NCI-H2107 treated with DMSO at 0.1 percent for 48 hours (cell line): ENCODE measurements around the gene WIF1.

Source experiments
- DNase-seq: peaks from one replicate; lab custom pipeline; 2025; ENCODE audit not compliant: unreplicated experiment; lab: John Stamatoyannopoulos, UW

The WIF1 gene, protein sequence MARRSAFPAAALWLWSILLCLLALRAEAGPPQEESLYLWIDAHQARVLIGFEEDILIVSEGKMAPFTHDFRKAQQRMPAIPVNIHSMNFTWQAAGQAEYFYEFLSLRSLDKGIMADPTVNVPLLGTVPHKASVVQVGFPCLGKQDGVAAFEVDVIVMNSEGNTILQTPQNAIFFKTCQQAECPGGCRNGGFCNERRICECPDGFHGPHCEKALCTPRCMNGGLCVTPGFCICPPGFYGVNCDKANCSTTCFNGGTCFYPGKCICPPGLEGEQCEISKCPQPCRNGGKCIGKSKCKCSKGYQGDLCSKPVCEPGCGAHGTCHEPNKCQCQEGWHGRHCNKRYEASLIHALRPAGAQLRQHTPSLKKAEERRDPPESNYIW

DNA sequence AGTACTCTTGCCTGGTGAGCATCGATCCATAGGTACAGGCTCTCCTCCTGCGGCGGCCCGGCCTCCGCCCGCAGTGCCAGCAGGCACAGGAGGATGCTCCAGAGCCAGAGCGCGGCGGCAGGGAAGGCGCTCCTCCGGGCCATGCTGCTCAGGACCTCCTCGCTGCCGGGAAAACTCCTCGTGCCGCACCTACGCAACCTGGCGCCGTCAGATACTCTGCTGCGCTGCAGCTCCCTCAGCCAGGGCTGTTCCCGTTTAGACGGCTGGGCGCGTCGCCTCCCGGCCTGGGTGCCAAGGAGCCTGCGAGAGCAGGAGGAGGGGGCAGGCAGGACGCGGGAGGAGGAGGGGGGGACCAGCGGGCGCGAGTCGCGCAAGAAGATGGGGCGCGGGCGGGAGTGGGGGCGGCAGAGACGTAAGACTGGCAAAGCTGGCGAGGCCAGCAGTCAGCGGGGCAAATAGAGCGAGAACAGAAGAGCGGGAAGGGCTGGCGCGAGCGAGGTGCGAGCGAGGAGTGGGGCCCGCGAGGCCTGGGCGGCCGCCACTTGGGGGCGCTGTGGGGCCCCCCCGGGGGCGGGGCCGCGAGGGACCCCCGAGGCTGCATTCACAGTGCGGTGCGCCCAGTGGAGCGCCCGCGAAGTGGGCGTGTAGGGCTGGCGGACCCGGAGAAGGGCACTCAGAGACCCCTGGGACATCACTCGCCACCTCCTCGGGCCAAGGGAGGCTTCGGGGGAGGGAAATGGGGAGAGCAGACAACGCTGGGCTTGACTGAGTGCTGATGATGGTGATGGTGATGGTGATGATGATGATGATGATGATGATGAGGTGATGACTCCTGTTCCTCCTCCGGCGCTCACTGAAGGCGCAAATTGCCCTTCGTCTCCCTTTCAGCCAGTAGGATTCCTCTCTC lies at the start of gene WIF1:
Gene WIF1 (minus strand): TSS at position 257 of the 907 bp plus-strand sequence. CDS start 114 bp downstream, at position 143.
- DNase-seq = no peak

DNA sequence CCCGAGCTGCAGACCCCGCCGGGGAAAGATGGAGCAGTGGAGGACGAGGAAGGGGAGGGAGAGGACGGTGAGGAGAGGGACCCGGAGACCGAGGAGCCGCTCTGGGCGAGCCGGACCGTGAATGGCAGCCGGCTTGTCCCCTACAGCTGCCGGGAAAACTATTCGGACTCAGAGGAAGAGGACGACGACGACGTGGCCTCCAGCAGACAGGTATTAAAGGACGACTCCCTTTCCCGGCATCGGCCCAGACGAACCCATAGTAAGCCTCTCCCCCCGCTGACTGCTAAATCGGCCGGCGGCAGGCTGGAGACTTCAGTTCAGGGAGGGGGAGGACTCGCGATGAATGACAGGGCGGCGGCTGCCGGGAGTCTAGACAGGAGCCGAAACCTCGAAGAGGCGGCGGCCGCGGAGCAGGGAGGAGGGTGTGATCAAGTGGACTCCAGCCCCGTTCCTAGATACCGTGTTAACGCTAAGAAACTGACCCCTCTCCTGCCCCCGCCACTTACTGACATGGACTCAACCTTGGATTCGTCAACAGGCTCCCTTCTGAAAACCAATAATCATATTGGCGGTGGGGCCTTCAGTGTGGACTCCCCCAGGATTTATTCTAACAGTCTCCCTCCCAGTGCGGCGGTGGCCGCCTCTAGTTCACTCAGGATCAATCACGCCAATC lies 49.2 kb upstream of the WIF1 start:
- peak; percentile 28 for DNase-seq

DNA sequence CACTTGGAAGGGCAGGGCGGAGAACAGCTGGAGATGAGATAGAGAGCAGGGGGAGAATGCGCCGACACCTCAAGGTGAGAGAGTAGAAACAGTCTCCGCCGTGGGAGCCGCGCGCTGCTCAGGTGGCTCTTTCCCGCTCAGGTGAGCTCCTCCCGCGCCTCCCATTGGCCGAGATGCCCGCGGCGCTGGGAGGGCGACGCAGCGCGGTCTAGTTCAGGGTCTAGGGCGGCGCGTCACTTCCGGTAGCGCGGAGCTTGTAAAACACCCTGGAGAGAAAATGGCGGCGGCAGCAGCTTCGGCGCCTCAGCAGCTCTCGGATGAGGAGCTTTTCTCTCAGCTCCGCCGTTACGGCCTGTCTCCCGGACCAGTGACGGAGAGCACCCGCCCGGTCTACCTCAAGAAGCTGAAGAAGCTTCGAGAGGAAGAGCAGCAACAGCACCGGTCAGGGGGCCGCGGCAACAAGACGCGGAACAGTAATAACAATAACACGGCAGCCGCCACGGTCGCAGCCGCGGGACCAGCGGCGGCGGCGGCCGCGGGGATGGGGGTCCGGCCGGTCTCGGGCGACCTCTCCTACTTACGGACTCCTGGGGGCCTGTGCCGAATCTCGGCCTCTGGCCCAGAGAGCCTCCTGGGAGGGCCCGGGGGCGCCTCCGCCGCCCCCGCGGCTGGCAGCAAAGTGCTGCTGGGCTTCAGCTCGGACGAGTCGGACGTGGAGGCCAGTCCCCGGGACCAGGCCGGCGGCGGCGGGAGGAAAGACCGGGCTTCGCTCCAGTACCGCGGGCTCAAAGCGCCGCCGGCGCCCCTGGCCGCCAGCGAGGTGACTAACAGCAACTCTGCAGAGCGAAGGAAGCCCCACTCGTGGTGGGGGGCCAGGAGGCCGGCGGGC lies 48.5 kb upstream of the WIF1 start, which contains the start of gene LEMD3:
Gene LEMD3 (plus strand): TSS at position 264 of the 889 bp plus-strand sequence. CDS start 14 bp downstream, at position 278.
- peak; percentile 93 for DNase-seq

DNA sequence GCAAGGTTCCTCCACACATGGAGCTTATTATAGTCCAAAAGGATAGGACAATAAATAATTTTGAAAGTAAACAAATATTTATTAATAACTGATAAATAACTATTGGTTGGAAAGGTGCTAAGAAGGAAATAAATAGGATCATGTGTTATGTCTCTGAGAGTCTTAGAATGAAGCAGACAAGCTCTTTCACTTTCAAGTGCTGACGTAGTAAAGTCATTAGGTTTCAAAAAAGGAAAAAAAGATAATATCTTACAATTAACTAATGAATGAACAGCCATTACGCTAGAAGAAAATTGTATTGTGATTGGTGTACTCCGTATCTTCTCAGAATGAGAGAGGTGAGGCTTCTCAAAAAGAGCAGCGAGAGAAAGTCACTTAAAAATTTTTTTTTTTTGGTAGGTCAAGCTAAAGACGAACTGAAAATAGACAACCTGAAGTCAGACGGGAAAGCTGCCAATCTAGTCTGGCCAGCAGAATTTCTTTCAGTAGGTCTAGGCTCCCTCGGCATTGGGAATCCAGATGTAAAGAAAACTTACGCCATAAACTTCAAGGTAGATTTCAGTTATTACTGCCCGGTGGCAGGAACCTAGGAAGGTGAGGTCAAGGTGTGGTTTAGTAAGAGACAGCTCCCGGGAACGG lies 47.7 kb upstream of the WIF1 start:
- no peak for DNase-seq

DNA sequence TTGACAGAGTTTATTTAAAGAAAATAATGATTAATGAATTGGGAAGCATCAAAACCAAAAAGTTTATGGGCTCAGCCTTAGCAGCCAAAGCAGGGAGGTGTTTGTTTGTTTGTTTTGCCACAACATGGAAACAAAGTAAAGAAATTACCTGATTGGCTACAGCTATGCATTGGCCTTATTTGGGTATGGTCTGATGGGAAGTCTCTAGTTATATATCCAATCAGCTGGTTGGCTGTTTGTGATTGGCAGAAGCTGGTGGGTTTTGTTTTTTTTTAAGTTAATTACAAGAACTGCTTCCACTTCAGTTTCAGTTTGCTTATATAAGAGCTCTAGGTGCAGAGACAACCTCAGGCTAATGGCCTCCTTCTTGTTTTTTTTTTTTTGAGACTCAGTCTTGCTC lies 43.7 kb upstream of the WIF1 start:
- no peak for DNase-seq

DNA sequence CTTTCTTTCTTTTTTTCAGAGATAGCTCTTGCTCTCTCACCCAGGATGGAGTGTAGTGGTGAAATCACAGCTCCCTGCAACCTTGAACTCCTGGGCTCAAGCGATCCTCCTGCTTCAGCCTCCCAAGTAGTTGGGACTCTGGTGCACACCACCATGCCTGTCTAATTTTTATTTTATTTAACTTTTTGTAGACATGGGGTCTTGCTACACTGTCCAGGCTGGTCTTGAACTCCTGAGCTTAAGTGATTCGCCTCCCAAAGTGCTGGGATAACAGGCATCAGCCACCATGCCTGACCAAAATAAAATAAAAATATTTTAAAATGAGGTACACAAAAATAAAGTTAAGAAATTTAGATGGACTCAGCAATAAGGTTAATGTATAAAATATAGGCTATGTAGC lies 43.1 kb upstream of the WIF1 start:
- DNase-seq = no peak

DNA sequence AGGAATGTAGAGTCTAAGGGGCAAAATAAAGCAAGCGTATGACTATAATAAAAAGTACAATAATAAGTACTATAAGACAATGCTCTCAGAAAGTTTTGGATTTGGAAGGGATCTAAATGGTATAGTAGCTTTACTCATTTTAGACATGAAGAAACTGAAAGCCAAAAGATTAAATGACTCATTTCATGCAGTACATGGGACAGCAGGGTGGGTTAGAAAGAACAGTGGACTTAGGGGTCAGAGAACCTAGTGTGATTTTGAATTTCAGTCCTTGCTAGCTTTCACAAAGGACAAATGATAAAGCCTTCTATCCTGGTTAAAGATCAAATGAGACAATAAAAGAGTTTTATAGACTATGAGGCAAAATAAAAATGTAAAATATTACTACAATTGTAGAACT lies 41.5 kb upstream of the WIF1 start:
- no peak for DNase-seq

DNA sequence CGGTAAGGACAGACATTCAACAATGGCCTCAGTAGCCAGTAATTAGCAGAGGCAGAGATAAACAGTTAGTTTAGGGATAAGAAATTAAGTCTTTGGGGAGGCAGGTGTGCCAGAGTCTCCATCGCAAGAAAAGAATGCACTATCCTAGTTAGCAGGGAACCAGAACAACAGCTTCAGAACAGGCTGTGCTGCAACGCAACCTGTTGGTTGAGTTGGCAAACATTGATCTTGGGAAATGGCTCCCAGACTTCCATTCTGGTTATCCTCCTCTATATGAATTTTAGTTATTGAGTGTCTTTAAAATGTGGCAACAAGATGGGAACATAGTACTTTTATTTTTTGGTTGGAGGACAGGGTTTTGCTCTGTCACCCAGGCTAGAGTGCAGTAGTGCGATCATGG lies 36.0 kb upstream of the WIF1 start:
- no peak for DNase-seq

DNA sequence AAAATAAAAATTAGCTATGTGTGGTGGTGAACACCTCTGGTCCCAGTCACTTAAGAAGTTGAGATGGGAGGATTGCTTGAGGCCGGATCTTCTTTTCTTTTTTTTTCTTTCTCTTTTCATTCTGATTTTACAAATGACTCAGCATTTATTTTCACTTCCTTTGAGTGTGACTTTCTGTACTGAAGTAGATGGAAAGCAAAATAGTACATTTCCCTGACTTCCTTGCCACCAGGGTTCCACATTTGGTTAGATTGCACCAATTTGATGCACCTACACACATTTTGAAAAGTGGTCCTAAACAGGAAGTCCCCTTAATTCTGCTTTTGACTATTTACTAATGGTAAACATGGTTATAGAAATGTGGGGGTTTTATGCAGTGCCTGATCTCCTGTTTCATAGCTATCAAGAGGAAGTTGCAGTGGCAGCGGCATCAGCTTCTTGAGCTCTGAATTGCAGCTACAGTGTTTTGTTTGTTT lies 35.3 kb upstream of the WIF1 start:
- DNase-seq = no peak

DNA sequence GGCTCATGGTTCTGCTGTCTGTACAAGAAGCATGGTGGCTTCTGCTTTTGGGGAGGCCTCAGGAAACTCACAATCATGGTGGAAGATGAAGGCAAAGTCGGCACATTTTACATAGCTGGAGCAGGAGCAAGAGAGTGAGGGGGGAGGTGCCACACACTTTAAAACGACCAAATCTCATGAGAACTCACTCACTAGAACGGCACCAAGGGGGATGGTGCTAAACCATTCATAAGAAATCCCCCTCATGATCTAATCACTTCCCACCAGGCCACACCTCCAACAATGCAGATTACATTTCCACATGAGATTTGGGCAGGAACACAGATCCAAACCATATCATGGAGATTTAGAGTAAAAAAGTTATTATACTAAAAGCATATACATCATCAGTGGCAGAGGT lies 34.7 kb upstream of the WIF1 start:
- DNase-seq = no peak

DNA sequence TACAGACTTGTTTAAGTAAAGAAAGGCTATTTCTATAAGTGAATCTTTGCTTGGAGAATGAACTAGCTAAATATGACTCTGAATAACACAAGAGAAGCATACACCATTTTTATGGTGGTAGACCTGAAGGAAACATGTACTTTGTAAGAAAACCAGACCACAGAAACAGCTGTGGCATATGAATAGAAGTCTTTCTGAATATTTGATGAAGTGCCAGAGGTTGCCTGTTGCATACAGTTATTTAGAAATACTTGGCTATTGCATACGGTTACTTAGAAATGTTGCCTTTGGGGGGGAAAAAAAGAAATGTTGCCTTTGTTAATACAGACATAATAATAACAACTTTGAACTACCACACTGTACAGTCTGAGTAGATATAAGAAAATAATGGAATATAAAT lies 31.5 kb upstream of the WIF1 start:
- no peak for DNase-seq

DNA sequence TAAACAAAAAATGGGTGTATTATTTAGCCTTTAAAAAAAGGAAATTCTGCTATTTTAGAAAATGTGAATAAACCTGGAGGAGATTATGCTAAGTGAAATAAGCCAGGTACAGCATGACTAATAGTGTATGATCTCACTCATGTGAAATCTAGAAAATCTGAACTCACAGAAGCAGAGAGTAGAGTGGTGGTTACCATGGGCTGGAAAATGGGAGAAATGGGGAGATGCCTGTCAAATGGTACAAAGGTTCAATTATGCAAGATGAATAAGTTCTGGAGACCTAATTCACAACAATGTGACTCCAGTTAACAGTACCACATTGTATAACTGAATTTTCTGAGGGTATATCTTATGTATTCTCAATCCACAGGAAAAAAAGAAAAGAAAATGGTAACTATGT lies 30.9 kb upstream of the WIF1 start:
- no peak for DNase-seq

DNA sequence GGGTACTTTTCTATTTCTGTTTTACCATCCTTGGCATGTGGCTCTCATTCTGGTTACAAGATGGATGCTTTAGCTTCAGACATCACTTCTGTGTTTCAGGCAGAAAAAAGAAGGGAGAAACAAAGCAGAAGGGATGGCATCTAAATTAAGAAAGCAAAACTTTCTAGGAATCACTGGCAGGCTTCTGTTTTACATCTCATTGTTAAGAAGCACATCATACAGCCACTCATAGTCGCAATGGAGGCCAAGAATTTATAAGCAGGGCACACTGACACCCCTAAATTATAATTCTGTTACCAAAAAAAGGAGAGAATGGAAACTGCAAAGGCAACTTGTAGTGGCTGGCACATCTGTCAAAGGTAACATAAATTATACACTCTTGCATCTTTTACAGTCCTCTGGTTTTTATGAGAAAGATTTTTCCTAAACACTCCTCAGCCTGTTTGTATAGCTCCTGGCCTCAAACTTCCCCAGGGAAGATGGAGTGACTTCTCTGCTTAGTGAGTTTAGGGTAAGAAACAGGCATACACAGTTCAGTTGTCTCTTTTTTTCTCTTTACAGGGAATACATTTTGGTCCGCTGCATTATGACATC lies 26.3 kb upstream of the WIF1 start:
- DNase-seq = no peak

DNA sequence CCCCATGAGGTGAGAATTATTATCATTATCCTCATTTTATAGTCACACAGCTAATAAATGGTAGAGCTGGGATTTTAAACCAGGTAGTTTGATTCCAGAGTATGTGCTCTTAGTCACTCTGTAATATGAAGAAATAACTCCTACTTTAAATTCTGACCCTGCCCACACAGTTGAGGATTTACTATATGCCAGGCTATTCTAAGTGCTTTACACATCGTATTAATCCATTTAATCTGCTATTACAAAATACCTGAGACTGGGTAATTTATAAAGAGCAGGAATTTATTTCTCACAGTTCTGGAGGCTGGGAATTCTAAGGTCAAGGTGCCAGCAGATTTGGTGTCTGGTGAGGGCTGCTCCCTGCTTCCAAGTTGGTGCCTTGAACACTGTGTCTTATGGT lies 19.6 kb upstream of the WIF1 start:
- DNase-seq = no peak

DNA sequence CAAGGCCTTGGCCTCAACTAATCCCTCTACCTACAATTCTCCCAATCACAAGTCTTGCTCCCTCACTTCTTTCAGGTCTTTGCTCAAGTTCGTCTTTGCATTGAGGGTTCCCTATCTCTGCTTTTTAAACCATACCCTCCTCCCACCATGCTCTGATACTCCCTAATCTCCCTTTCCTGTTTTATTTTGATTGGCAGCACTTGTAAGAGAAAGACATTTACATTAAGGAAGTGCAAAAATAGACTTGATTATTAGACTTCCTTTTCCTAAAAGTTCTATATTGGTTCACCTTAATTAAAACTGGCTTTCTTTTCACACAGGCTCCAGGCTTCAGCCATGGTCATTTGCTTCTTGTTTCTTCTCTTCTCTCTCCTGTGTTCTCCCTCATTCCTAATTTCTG lies 18.3 kb upstream of the WIF1 start:
- DNase-seq = no peak

DNA sequence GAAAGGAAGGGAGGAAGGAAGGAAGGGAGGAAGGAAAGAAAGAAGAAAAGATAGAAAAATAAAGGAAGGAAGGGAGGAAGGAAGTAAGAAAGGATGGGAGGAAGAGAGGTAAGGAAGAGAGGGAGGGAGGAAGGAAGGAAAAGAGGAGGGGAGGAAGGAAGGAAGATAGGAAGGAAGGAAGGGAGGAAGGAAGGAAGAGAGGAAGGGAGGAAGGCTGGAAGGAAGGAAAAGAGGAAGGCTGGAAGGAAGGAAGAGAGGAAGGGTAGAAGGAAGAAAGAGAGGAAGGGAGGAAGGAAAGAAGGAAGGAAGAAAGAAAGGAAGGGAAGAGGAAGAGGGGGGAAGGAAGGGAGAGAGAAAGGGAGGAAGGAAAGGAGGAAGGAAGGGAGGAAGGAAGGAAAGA lies 12.8 kb upstream of the WIF1 start:
- no peak for DNase-seq

DNA sequence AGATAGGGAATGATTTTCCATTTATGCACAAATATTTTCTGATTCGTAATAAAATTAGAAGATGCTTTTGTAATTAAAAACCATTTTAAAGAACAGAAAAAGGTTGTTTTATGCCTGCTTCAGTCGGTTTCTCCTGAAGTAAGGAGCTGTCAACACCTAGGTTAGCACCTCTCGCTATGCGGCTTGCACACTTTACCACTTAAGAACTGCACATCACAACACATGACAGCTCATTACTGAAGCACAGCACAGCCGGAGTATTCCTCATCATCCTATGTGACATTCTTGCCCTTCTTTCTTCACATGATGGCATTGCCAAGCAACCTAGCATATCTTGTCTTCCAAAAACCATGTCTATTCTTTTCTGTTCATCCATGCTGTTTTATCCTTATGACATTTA lies 5.4 kb upstream of the WIF1 start:
- DNase-seq = no peak

DNA sequence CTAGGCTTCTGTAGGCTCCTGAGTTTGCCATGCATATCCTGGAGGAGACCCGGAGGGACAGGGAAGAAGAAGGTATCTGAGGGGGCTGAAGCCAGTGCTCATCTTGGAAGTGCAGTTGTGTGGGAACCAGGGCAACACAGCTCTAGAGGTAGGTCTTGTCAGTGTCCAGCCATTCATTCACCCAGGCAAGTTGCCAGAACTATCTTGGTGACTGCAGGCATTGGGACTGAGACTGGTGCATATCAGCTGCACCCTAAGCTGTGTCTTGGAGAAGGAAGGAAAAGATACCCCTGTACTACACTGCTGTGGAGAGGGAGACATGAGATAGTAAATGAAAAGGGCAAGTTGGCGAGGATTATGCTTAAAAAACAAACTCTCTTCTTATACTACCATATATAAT lies 4.9 kb upstream of the WIF1 start:
- DNase-seq = no peak

DNA sequence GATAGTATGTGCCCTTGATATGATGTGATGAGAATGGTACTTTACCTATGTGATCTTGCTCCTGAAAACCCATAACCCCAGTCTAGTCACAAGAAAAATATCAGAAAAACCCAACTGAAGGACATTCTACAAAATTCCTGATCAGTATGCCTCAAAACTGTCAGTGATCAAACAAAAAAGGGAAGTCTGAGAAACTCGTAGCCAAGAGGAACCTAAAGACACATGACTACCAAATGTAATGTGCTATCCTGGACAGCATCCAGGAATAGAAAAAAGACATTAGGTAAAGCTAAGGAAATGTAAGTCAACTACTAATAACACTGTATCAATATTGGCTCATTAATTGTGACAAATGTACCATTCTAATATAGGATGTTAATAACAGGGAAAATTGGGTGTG lies 4.1 kb upstream of the WIF1 start:
- DNase-seq = no peak
